ENCODE data around the gene HOXB8.

- no peak for TF ChIP-seq CTCF (IDR thresholded peaks at IDR 0.05; ENCODE audit: poor library complexity, severe bottlenecking)
- TF ChIP-seq EP300 (conservative IDR thresholded peaks at IDR 0.05; ENCODE audit: poor library complexity, severe bottlenecking), result no peak
- TF ChIP-seq POLR2AphosphoS5 (IDR thresholded peaks at IDR 0.05), result no peak
Measured at GRCh38 chr17:48639982-48640857, 25.1 kb upstream of the HOXB8 start.

Data from neural cell (in vitro differentiated cells).